Upper lobe of left lung (tissue), 6 donors: ENCODE results near the gene SYNPO. TPM values are rescaled to one million over a fixed set of nuclear protein-coding genes. Genes with fewer than 3 reads are reported as not detected.

ENCODE experiments used
- ATAC-seq, 2 donors: fragments of 200-7000 bp; cut with Tn5 transposase; one replicate each; pipeline ENCODE4 v1.9.1; 2022; ENCODE audit warnings: mild to moderate bottlenecking in 2 of 2, moderate library complexity in 2 of 2; ENCODE audit not compliant: low FRiP score in 2 of 2
- DNase-seq, 2 donors: peaks; one replicate each; pipeline ENCODE4 v3.0.0-alpha.2; 2019 to 2020
- H3K27ac ChIP-seq, 4 donors: fragments of 200-600 bp; sonication (generic); one replicate each; pipeline ENCODE4 v1.5.1; 2016 to 2019
- H3K27me3 ChIP-seq, 4 donors: fragments of 200-600 bp; sonication (generic); one replicate each; pipeline ENCODE4 v1.5.1; 2017 to 2019
- H3K36me3 ChIP-seq, 4 donors: fragments of 200-600 bp; sonication (generic); one replicate each; pipeline ENCODE4 v1.5.1; 2016 to 2019
- H3K4me1 ChIP-seq, 4 donors: fragments of 200-600 bp; sonication (generic); one replicate each; pipeline ENCODE4 v1.5.1; 2018 to 2019
- H3K4me3 ChIP-seq, 4 donors: fragments of 200-600 bp; sonication (generic); one replicate each; pipeline ENCODE4 v1.5.1; 2017 to 2019; ENCODE audit warnings: mild to moderate bottlenecking in 2 of 4, moderate library complexity in 1 of 4
- H3K9me3 ChIP-seq, 4 donors: fragments of 200-600 bp; sonication (generic); one replicate each; pipeline ENCODE4 v1.5.1; 2018 to 2019
- CTCF ChIP-seq, 6 experiments: fragments of 450-650 bp in 4 of 6; fragments of 200-600 bp in 2 of 6; sonication (generic) in 2 of 6; IDR thresholded peaks; one replicate each; pipeline ENCODE4 v1.5.1; 2016 to 2019; ENCODE audit warnings: antibody characterized with exemption in 6 of 6
- EP300 ChIP-seq, 4 donors: sonication (generic); formaldehyde crosslinking; IDR thresholded peaks; one replicate each; pipeline ENCODE4 v1.5.1; 2017; ENCODE audit warnings: antibody characterized with exemption in 4 of 4, control low read depth in 2 of 4
- POLR2A ChIP-seq, 4 donors: fragments of 450-650 bp; IDR thresholded peaks; one replicate each; pipeline ENCODE4 v1.5.1; 2016 to 2017; ENCODE audit warnings: antibody characterized with exemption in 4 of 4, mild to moderate bottlenecking in 2 of 4
- POLR2AphosphoS5 ChIP-seq, 2 donors: sonication (generic); formaldehyde crosslinking; IDR thresholded peaks; one replicate each; pipeline ENCODE4 v1.5.1; 2017; ENCODE audit warnings: antibody characterized with exemption in 2 of 2
- WGBS, 2 donors: methylation state at CpG; one replicate each; pipeline ENCODE4 v1.1.5; 2017 to 2018; 5-methylcytosine and 5-hydroxymethylcytosine counted together
- total RNA-seq, 6 donors: library from RNA; depleted of rRNA in 4 of 6; stranded (reverse); fragments of >200 nt in 4 of 6; gene quantifications; one replicate each; pipeline versions ENCODE4 v1.1.0 to v1.2.1, GENCODE V29; 2016 to 2021
- donor health status: DM: no; HTN: no; CAD: no; lungs with moderate emphysema.
- donor health status: DM: no; HTN: yes; CAD: no; lungs with severe emphysema.

SYNPO gene
- total RNA-seq, 6 donors from 2014 or later = 41.9 to 150 (median 84.3) TPM

GRCh38 chr5:150660108-150660831 is 19.8 kb downstream of the SYNPO start:
- Histone ChIP-seq H3K9me3 (no peaks in the 10 kb centered on the region), H3K4me1 (peaks cover 15 to 32% (median 21%) of the 10 kb centered on the region in 4 donors), H3K36me3 (no peaks in the 10 kb centered on the region), H3K27ac (peak overlapping the region in 3 of 4 donors; percentile 3 to 49 (median 42)), H3K4me3 (no peak overlapping the region), H3K27me3 (no peaks in the 10 kb centered on the region)
- WGBS, 2 donors = 65% methylated on average over 4 of the region's 4 CpGs
- DNase-seq = no peak
- TF ChIP-seq POLR2AphosphoS5 (IDR thresholded peaks at IDR 0.05) (no peak), EP300 (IDR thresholded peaks at IDR 0.05) (no peak), POLR2A (IDR thresholded peaks at IDR 0.05) (no peak), CTCF (IDR thresholded peaks at IDR 0.05) (no peak)
- no peak for ATAC-seq

GRCh38 chr5:150661086-150661485 is 20.6 kb downstream of the SYNPO start, which contains the start of gene MYOZ3:
Gene MYOZ3 (plus strand): TSS chr5:150661251. CDS start chr5:150662942, 1,691 bp downstream.
- WGBS, 2 donors = 71 to 78% methylated on average over 1 to 7 of the region's 7 CpGs
- H3K4me1 ChIP-seq = peaks cover 12 to 28% (median 18%) of the 10 kb centered on the region in 4 donors
- ATAC-seq (no peak), DNase-seq (no peak)
- no peak for TF ChIP-seq EP300 (IDR thresholded peaks at IDR 0.05)
- no peak for TF ChIP-seq POLR2AphosphoS5 (IDR thresholded peaks at IDR 0.05)
- TF ChIP-seq CTCF (IDR thresholded peaks at IDR 0.05) = no peak
- TF ChIP-seq POLR2A (IDR thresholded peaks at IDR 0.05) = no peak
- H3K4me3 ChIP-seq = no peak within 1 kb of the TSS
- no peaks in the 10 kb centered on the region for H3K9me3 ChIP-seq
- H3K27ac ChIP-seq = peak within 1 kb of the TSS in 3 of 4 donors; percentile 3 to 49 (median 42)
- no peaks in the 10 kb centered on the region for H3K36me3 ChIP-seq
- H3K27me3 ChIP-seq = no peaks in the 10 kb centered on the region

GRCh38 chr5:150661821-150662596 is 21.5 kb downstream of the SYNPO start:
- H3K9me3 ChIP-seq = no peaks in the 10 kb centered on the region
- H3K4me1 ChIP-seq = peaks cover 5 to 24% (median 11%) of the 10 kb centered on the region in 4 donors
- H3K27ac ChIP-seq = no peak overlapping the region
- WGBS, 2 donors = 82 to 87% methylated on average over 10 of the region's 10 CpGs
- no peak overlapping the region for H3K4me3 ChIP-seq
- H3K36me3 ChIP-seq = no peaks in the 10 kb centered on the region
- TF ChIP-seq POLR2AphosphoS5 (IDR thresholded peaks at IDR 0.05) (no peak), POLR2A (IDR thresholded peaks at IDR 0.05) (no peak), CTCF (IDR thresholded peaks at IDR 0.05) (no peak), EP300 (IDR thresholded peaks at IDR 0.05) (no peak)
- DNase-seq = no peak
- ATAC-seq = no peak
- H3K27me3 ChIP-seq = no peaks in the 10 kb centered on the region

GRCh38 chr5:150662731-150663516 is 22.5 kb downstream of the SYNPO start:
- Histone ChIP-seq H3K27ac (no peak overlapping the region), H3K9me3 (no peaks in the 10 kb centered on the region), H3K4me1 (peaks cover 3 to 15% (median 8%) of the 10 kb centered on the region in 4 donors), H3K27me3 (no peaks in the 10 kb centered on the region), H3K4me3 (no peak overlapping the region), H3K36me3 (no peaks in the 10 kb centered on the region)
- WGBS, 2 donors = 78 to 93% methylated on average over 4 of the region's 4 CpGs
- ATAC-seq (no peak), DNase-seq (peak in 1 of 2 donors; percentile 39)
- no peak for TF ChIP-seq CTCF (IDR thresholded peaks at IDR 0.05)
- no peak for TF ChIP-seq POLR2A (IDR thresholded peaks at IDR 0.05)
- TF ChIP-seq EP300 (IDR thresholded peaks at IDR 0.05) = no peak
- no peak for TF ChIP-seq POLR2AphosphoS5 (IDR thresholded peaks at IDR 0.05)
